HCT116 (cell line): ENCODE measurements around the gene MSL1. TPM values are rescaled to one million over a fixed set of nuclear protein-coding genes. Genes with fewer than 3 reads are reported as not detected.

ENCODE experiments used
- ATAC-seq: fragments of 200-7000 bp; cut with Tn5 transposase; 2 replicates; pipeline ENCODE4 v1.9.1; 2020; ENCODE audit warnings: mild to moderate bottlenecking, moderate library complexity
- BruUV-seq: library from RNA; stranded (reverse); fragments of 400-500 nt; replicated peaks from 2 replicates; lab custom pipeline; 2021; lab: Mats Ljungman, UMichigan
- CTCF ChIA-PET: fragments of 300-600 bp; sonication (Branson Sonifier 250); formaldehyde crosslinking; loops from one replicate; lab custom pipeline; 2021; ENCODE audit warnings: antibody characterized with exemption; lab: Charles Lee
- POLR2A ChIA-PET: fragments of 300-600, 350-600 bp; sonication (Branson Sonifier 250); formaldehyde crosslinking; loops from one replicate; lab custom pipeline; 2021; ENCODE audit warnings: antibody characterized with exemption; lab: Charles Lee
- RAD21 ChIA-PET, 2 experiments: fragments of 300-600 bp; sonication (Branson Sonifier 250); formaldehyde crosslinking; loops; one replicate each; lab custom pipeline; 2023; ENCODE audit warnings: low total read pairs in 2 of 2; ENCODE audit not compliant: uncharacterized antibody in 2 of 2, unreplicated experiment in 2 of 2, low non-redundant PET in 1 of 2; lab: Charles Lee
- DNase-seq: peaks from one replicate; pipeline ENCODE4 v3.0.0-alpha.2; 2010; ENCODE audit warnings: low read depth, low spot score
- H2AFZ ChIP-seq: fragments of 200-600 bp; shearing (Covaris generic), sonication (generic); 2 replicates; pipeline ENCODE4 v1.6.1; 2017; ENCODE audit warnings: low read depth, mixed run types, mixed read lengths, antibody characterized with exemption, low read length; ENCODE audit not compliant: poor library complexity, severe bottlenecking
- H3K27ac ChIP-seq: 2 replicates; pipeline ENCODE4 v1.5.1; 2012; ENCODE audit warnings: low read depth, low read length
- H3K27me3 ChIP-seq: fragments of 200-600 bp; sonication (generic); 2 replicates; pipeline ENCODE4 v1.6.1; 2016; ENCODE audit warnings: mixed run types, low read length, mixed read lengths; ENCODE audit not compliant: insufficient read depth
- H3K36me3 ChIP-seq, 2 experiments: fragments of 200-500 bp in 1 of 2; fragments of 200-600 bp in 1 of 2; sonication (Bioruptor generic) in 1 of 2; sonication (generic) in 1 of 2; 2 replicates each; pipeline versions ENCODE4 v1.5.1 to v1.6.1; 2014 to 2016; ENCODE audit warnings: low read length in 2 of 2, inconsistent platforms in 1 of 2, mixed read lengths in 1 of 2, mixed run types in 1 of 2; ENCODE audit not compliant: insufficient read depth in 2 of 2, control insufficient read depth in 1 of 2
- H3K4me1 ChIP-seq, 2 experiments: fragments of 200-600 bp in 1 of 2; sonication (generic) in 1 of 2; 2 replicates each; pipeline versions ENCODE4 v1.5.1 to v1.6.1; 2012 to 2017; ENCODE audit warnings: low read length in 2 of 2, inconsistent platforms in 1 of 2, mild to moderate bottlenecking in 1 of 2, mixed read lengths in 1 of 2, mixed run types in 1 of 2, moderate library complexity in 1 of 2; ENCODE audit not compliant: insufficient read depth in 2 of 2, control insufficient read depth in 1 of 2
- H3K4me2 ChIP-seq: fragments of 200-600 bp; sonication (generic); 2 replicates; pipeline ENCODE4 v1.6.1; 2017; ENCODE audit warnings: mixed run types, low read length, mixed read lengths
- H3K4me3 ChIP-seq, 2 experiments: fragments of 200-600 bp in 1 of 2; sonication (generic) in 1 of 2; replicated peaks in 1 of 2; 2 replicates each; pipeline ENCODE4 v1.5.1; 2011 to 2016; ENCODE audit warnings: low read length in 2 of 2, control low read depth in 1 of 2, low read depth in 1 of 2, mild to moderate bottlenecking in 1 of 2, mixed read lengths in 1 of 2, mixed run types in 1 of 2
- H3K79me2 ChIP-seq: fragments of 200-600 bp; sonication (generic); 2 replicates; pipeline ENCODE4 v1.6.1; 2017; ENCODE audit warnings: mild to moderate bottlenecking, mixed run types, low read length, moderate library complexity, mixed read lengths; ENCODE audit not compliant: insufficient read depth
- H3K9ac ChIP-seq: fragments of 200-600 bp; sonication (generic); 2 replicates; pipeline ENCODE4 v1.6.1; 2016; ENCODE audit warnings: low read length, mixed read lengths
- H3K9me2 ChIP-seq: fragments of 200-600 bp; sonication (generic), shearing (Covaris generic); 2 replicates; pipeline ENCODE4 v1.6.1; 2017; ENCODE audit warnings: mixed run types, mild to moderate bottlenecking, moderate library complexity; ENCODE audit not compliant: insufficient read depth
- H3K9me3 ChIP-seq, 2 experiments: fragments of 200-500 bp in 1 of 2; fragments of 200-600 bp in 1 of 2; sonication (Bioruptor generic) in 1 of 2; sonication (generic) in 1 of 2; 2 replicates each; pipeline ENCODE4 v1.6.1; 2014 to 2017; ENCODE audit warnings: low read length in 2 of 2, mixed read lengths in 2 of 2, inconsistent platforms in 1 of 2, low read depth in 1 of 2, mild to moderate bottlenecking in 1 of 2, mixed run types in 1 of 2, moderate library complexity in 1 of 2; ENCODE audit not compliant: control insufficient read depth in 1 of 2, insufficient read depth in 1 of 2
- H4K20me1 ChIP-seq: fragments of 200-600 bp; sonication (generic), shearing (Covaris generic); 2 replicates; pipeline ENCODE4 v1.6.1; 2017; ENCODE audit warnings: mixed run types, mild to moderate bottlenecking, moderate library complexity; ENCODE audit not compliant: insufficient read depth
- CBX3 ChIP-seq: IDR thresholded peaks from 2 replicates; pipeline ENCODE4 v1.6.1; 2012; ENCODE audit warnings: low read depth
- YY1 ChIP-seq: IDR thresholded peaks from 2 replicates; pipeline ENCODE4 v1.6.1; 2011; ENCODE audit warnings: low read length, low read depth, moderate library complexity, mild to moderate bottlenecking; ENCODE audit not compliant: insufficient replicate concordance; ENCODE audit errors: extremely low read depth
- ZNF274 ChIP-seq: fragments of 200-500 bp; sonication (Bioruptor generic); IDR thresholded peaks from 2 replicates; pipeline ENCODE4 v1.6.1; 2014; ENCODE audit warnings: mild to moderate bottlenecking, low read depth, low read length, inconsistent platforms
- intact Hi-C: fragments of 100-400 bp; cut with micrococcal nuclease; formaldehyde crosslinking; loops from 2 replicates; pipeline ENCODE4 v1.10.0; 2022
- total RNA-seq: library from RNA; stranded (reverse); gene quantifications from one replicate; pipeline ENCODE4 v1.2.1, GENCODE V29; 2021; ENCODE audit not compliant: unreplicated experiment
- TF ChIP-seq, protein P1 (sequence below), 3 experiments: fragments of 200-600 bp in 1 of 3; sonication (generic) in 1 of 3; IDR thresholded peaks in 2 of 3; conservative IDR thresholded peaks in 1 of 3; 2 replicates each; pipeline ENCODE4 v1.5.1; 2012 to 2017; ENCODE audit warnings: low read depth in 2 of 3, low read length in 2 of 3, antibody characterized with exemption in 1 of 3, borderline replicate concordance in 1 of 3, control low read depth in 1 of 3, mild to moderate bottlenecking in 1 of 3, mixed read lengths in 1 of 3, mixed run types in 1 of 3, moderate library complexity in 1 of 3; ENCODE audit not compliant: insufficient read depth in 1 of 3
- TF ChIP-seq, protein P2 (sequence below): IDR thresholded peaks from 2 replicates; pipeline ENCODE4 v1.6.1; 2012

MSL1 gene
- total RNA-seq, 1 experiment from 2014 or later: 67.2 TPM

GRCh38 chr17:40108970-40109824, 12.6 kb upstream of the MSL1 start:
- ChIA-PET RAD21 (interaction anchor here (0.7 to 0.8 kb wide), 2 partner anchors 9 to 96 kb away, joined by 4 to 8 read pairs; partner anchors contain the start of gene NR1D1 (in 1 of the 2)), CTCF (interaction anchor here (6.3 kb wide), 1 partner anchor 9 kb away, joined by 69 read pairs; the partner anchor contains the start of gene NR1D1), POLR2A (interaction anchor here (0.7 to 8.1 kb wide), 2 partner anchors 9 to 55 kb away, joined by 3 to 160 read pairs; partner anchors contain the start of gene NR1D1)
- no peak overlapping the region for H3K4me3 ChIP-seq
- H3K36me3 ChIP-seq: no peaks in the 10 kb centered on the region
- ATAC-seq: no peak
- intact Hi-C loops: no loop called here
- no peaks in the 10 kb centered on the region for H3K27me3 ChIP-seq
- peak overlapping the region; percentile 8; the same call in 1 of the 2 replicates for H3K27ac ChIP-seq
- H3K79me2 ChIP-seq: no peaks in the 10 kb centered on the region
- DNase-seq: no peak
- peak overlapping the region; percentile 60 for H3K4me2 ChIP-seq
- no peak overlapping the region for H3K9ac ChIP-seq
- H2AFZ ChIP-seq: peak overlapping the region; percentile 32
- no peaks in the 10 kb centered on the region for H3K9me2 ChIP-seq
- H4K20me1 ChIP-seq: no peaks in the 10 kb centered on the region
- H3K9me3 ChIP-seq: no peaks in the 10 kb centered on the region
- peaks cover 66 to 89% of the 10 kb centered on the region in 2 experiments for H3K4me1 ChIP-seq
- BruUV-seq: no TSS peak
- TF ChIP-seq, protein P1, sequence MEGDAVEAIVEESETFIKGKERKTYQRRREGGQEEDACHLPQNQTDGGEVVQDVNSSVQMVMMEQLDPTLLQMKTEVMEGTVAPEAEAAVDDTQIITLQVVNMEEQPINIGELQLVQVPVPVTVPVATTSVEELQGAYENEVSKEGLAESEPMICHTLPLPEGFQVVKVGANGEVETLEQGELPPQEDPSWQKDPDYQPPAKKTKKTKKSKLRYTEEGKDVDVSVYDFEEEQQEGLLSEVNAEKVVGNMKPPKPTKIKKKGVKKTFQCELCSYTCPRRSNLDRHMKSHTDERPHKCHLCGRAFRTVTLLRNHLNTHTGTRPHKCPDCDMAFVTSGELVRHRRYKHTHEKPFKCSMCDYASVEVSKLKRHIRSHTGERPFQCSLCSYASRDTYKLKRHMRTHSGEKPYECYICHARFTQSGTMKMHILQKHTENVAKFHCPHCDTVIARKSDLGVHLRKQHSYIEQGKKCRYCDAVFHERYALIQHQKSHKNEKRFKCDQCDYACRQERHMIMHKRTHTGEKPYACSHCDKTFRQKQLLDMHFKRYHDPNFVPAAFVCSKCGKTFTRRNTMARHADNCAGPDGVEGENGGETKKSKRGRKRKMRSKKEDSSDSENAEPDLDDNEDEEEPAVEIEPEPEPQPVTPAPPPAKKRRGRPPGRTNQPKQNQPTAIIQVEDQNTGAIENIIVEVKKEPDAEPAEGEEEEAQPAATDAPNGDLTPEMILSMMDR (IDR thresholded peaks at IDR 0.05 in 2 of 3, conservative IDR thresholded peaks at IDR 0.05 in 1 of 3; ENCODE audit: borderline replicate concordance in 1 of 3, insufficient read depth in 1 of 3, low read depth in 2 of 3, low read length in 2 of 3): peak in 2 of 3 experiments; percentile 31 to 55; a peak in 4 of 6 replicates
- no peak for TF ChIP-seq YY1
- TF ChIP-seq CBX3: no peak
- TF ChIP-seq ZNF274: no peak
- TF ChIP-seq, protein P2, sequence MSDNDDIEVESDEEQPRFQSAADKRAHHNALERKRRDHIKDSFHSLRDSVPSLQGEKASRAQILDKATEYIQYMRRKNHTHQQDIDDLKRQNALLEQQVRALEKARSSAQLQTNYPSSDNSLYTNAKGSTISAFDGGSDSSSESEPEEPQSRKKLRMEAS: no peak
